HEK293 (cell line): ENCODE results near the gene DSG1.

Experiments
- KLF10 ChIP-seq: fragments of 450-650 bp; IDR thresholded peaks from 2 replicates; pipeline ENCODE4 v1.5.1; 2018; ENCODE audit warnings: missing biosample characterization, mild to moderate bottlenecking, missing genetic modification characterization
- MZF1 ChIP-seq: fragments of 450-650 bp; formaldehyde crosslinking; IDR thresholded peaks from 2 replicates; pipeline ENCODE4 v1.5.1; 2017; ENCODE audit warnings: missing biosample characterization, missing genetic modification characterization, borderline replicate concordance
- SP3 ChIP-seq: fragments of 450-650 bp; formaldehyde crosslinking; IDR thresholded peaks from 2 replicates; pipeline ENCODE4 v1.5.1; 2016; ENCODE audit warnings: missing biosample characterization, missing genetic modification characterization
- ZBTB48 ChIP-seq: fragments of 450-650 bp; formaldehyde crosslinking; IDR thresholded peaks from 2 replicates; pipeline ENCODE4 v1.5.1; 2016; ENCODE audit warnings: missing biosample characterization, missing genetic modification characterization
- ZNF10 ChIP-seq: fragments of 450-650 bp; formaldehyde crosslinking; IDR thresholded peaks from 2 replicates; pipeline ENCODE4 v1.5.1; 2017; ENCODE audit warnings: missing biosample characterization, missing genetic modification characterization
- ZNF23 ChIP-seq: fragments of 450-650 bp; formaldehyde crosslinking; IDR thresholded peaks from 2 replicates; pipeline ENCODE4 v1.5.1; 2016; ENCODE audit warnings: missing biosample characterization, missing genetic modification characterization, borderline replicate concordance
- ZNF629 ChIP-seq: fragments of 450-650 bp; formaldehyde crosslinking; IDR thresholded peaks from 2 replicates; pipeline ENCODE4 v1.5.1; 2017; ENCODE audit warnings: missing biosample characterization, missing genetic modification characterization
- ZNF777 ChIP-seq: fragments of 450-650 bp; formaldehyde crosslinking; IDR thresholded peaks from 2 replicates; pipeline ENCODE4 v1.5.1; 2017; ENCODE audit warnings: missing biosample characterization, missing genetic modification characterization, borderline replicate concordance
- TF ChIP-seq, protein P1 (sequence below): fragments of 450-650 bp; formaldehyde crosslinking; IDR thresholded peaks from 2 replicates; pipeline ENCODE4 v1.5.1; 2016; ENCODE audit warnings: missing biosample characterization, missing genetic modification characterization
- TF ChIP-seq, protein P2 (sequence below): fragments of 450-650 bp; formaldehyde crosslinking; IDR thresholded peaks from 2 replicates; pipeline ENCODE4 v1.5.1; 2016; ENCODE audit warnings: missing biosample characterization, missing genetic modification characterization
- TF ChIP-seq, protein P3 (sequence below): fragments of 450-650 bp; formaldehyde crosslinking; IDR thresholded peaks from 2 replicates; pipeline ENCODE4 v1.5.1; 2016; ENCODE audit warnings: missing biosample characterization, missing genetic modification characterization
- TF ChIP-seq, protein P4 (sequence below): fragments of 450-650 bp; formaldehyde crosslinking; optimal IDR thresholded peaks from 2 replicates; pipeline ENCODE3; 2016; ENCODE audit warnings: missing biosample characterization, mild to moderate bottlenecking, missing genetic modification characterization
- TF ChIP-seq, protein P5 (sequence below): fragments of 450-650 bp; formaldehyde crosslinking; IDR thresholded peaks from 2 replicates; pipeline ENCODE4 v1.5.1; 2016; ENCODE audit warnings: missing biosample characterization, missing genetic modification characterization, low read depth

DNA sequence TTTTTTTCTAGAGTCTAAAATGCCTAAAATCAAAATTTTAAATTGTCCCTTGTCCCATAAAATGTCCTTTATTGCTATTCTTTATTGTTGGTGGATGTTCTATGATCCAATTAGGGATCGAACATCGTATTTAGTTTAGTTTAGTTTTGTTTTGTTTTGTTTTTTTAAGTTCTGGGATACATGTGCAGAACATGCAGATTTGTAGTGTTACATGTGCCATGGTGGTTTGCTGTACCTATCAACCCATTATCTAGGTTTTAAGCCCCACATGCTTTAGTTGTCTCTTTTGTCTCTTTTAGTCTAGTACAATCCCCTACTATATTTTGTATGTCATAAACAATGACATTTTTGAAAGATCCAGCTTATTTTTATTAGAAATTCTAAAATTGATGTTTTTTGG lies 8.8 kb upstream of the DSG1 start:
- TF ChIP-seq, protein P1, sequence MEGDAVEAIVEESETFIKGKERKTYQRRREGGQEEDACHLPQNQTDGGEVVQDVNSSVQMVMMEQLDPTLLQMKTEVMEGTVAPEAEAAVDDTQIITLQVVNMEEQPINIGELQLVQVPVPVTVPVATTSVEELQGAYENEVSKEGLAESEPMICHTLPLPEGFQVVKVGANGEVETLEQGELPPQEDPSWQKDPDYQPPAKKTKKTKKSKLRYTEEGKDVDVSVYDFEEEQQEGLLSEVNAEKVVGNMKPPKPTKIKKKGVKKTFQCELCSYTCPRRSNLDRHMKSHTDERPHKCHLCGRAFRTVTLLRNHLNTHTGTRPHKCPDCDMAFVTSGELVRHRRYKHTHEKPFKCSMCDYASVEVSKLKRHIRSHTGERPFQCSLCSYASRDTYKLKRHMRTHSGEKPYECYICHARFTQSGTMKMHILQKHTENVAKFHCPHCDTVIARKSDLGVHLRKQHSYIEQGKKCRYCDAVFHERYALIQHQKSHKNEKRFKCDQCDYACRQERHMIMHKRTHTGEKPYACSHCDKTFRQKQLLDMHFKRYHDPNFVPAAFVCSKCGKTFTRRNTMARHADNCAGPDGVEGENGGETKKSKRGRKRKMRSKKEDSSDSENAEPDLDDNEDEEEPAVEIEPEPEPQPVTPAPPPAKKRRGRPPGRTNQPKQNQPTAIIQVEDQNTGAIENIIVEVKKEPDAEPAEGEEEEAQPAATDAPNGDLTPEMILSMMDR (tag by site-specific recombination) = no peak
- TF ChIP-seq ZNF23 (tag by site-specific recombination) (no peak), ZNF777 (no peak), ZBTB48 (tag by site-specific recombination) (no peak), SP3 (no peak), MZF1 (tag by site-specific recombination) (no peak), ZNF10 (tag by site-specific recombination) (no peak), ZNF629 (tag by site-specific recombination) (no peak), KLF10 (no peak)
- TF ChIP-seq, protein P2, sequence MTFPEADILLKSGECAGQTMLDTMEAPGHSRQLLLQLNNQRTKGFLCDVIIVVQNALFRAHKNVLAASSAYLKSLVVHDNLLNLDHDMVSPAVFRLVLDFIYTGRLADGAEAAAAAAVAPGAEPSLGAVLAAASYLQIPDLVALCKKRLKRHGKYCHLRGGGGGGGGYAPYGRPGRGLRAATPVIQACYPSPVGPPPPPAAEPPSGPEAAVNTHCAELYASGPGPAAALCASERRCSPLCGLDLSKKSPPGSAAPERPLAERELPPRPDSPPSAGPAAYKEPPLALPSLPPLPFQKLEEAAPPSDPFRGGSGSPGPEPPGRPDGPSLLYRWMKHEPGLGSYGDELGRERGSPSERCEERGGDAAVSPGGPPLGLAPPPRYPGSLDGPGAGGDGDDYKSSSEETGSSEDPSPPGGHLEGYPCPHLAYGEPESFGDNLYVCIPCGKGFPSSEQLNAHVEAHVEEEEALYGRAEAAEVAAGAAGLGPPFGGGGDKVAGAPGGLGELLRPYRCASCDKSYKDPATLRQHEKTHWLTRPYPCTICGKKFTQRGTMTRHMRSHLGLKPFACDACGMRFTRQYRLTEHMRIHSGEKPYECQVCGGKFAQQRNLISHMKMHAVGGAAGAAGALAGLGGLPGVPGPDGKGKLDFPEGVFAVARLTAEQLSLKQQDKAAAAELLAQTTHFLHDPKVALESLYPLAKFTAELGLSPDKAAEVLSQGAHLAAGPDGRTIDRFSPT (tag by site-specific recombination) = no peak
- TF ChIP-seq, protein P3, sequence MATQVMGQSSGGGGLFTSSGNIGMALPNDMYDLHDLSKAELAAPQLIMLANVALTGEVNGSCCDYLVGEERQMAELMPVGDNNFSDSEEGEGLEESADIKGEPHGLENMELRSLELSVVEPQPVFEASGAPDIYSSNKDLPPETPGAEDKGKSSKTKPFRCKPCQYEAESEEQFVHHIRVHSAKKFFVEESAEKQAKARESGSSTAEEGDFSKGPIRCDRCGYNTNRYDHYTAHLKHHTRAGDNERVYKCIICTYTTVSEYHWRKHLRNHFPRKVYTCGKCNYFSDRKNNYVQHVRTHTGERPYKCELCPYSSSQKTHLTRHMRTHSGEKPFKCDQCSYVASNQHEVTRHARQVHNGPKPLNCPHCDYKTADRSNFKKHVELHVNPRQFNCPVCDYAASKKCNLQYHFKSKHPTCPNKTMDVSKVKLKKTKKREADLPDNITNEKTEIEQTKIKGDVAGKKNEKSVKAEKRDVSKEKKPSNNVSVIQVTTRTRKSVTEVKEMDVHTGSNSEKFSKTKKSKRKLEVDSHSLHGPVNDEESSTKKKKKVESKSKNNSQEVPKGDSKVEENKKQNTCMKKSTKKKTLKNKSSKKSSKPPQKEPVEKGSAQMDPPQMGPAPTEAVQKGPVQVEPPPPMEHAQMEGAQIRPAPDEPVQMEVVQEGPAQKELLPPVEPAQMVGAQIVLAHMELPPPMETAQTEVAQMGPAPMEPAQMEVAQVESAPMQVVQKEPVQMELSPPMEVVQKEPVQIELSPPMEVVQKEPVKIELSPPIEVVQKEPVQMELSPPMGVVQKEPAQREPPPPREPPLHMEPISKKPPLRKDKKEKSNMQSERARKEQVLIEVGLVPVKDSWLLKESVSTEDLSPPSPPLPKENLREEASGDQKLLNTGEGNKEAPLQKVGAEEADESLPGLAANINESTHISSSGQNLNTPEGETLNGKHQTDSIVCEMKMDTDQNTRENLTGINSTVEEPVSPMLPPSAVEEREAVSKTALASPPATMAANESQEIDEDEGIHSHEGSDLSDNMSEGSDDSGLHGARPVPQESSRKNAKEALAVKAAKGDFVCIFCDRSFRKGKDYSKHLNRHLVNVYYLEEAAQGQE (tag by site-specific recombination) = no peak
- TF ChIP-seq, protein P4, sequence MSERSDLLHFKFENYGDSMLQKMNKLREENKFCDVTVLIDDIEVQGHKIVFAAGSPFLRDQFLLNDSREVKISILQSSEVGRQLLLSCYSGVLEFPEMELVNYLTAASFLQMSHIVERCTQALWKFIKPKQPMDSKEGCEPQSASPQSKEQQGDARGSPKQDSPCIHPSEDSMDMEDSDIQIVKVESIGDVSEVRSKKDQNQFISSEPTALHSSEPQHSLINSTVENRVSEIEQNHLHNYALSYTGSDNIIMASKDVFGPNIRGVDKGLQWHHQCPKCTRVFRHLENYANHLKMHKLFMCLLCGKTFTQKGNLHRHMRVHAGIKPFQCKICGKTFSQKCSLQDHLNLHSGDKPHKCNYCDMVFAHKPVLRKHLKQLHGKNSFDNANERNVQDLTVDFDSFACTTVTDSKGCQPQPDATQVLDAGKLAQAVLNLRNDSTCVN = no peak
- TF ChIP-seq, protein P5, sequence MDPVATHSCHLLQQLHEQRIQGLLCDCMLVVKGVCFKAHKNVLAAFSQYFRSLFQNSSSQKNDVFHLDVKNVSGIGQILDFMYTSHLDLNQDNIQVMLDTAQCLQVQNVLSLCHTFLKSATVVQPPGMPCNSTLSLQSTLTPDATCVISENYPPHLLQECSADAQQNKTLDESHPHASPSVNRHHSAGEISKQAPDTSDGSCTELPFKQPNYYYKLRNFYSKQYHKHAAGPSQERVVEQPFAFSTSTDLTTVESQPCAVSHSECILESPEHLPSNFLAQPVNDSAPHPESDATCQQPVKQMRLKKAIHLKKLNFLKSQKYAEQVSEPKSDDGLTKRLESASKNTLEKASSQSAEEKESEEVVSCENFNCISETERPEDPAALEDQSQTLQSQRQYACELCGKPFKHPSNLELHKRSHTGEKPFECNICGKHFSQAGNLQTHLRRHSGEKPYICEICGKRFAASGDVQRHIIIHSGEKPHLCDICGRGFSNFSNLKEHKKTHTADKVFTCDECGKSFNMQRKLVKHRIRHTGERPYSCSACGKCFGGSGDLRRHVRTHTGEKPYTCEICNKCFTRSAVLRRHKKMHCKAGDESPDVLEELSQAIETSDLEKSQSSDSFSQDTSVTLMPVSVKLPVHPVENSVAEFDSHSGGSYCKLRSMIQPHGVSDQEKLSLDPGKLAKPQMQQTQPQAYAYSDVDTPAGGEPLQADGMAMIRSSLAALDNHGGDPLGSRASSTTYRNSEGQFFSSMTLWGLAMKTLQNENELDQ (tag by site-specific recombination) = no peak
